Activated CD4-positive, CD25-positive, alpha-beta regulatory T cell treated with anti-CD3 and anti-CD28 coated beads, Interleukin-2, amount 50 U/mL, for 72 hours (primary cell): ENCODE measurements around the gene TSHZ2.

Experiments used
- DNase-seq: peaks from one replicate; pipeline ENCODE4 v3.0.0; 2021

Gene TSHZ2

GRCh38 chr20:53175135-53175780 is 203.1 kb downstream of the TSHZ2 start:
- DNase-seq = no peak

- no peak for DNase-seq
Measured at GRCh38 chr20:53176134-53176533, 204.0 kb downstream of the TSHZ2 start.

- no peak for DNase-seq
Measured at GRCh38 chr20:53177687-53178086, 205.5 kb downstream of the TSHZ2 start.

- no peak for DNase-seq
Measured at GRCh38 chr20:53179749-53180148, 207.6 kb downstream of the TSHZ2 start.

GRCh38 chr20:53180928-53181362 is 208.8 kb downstream of the TSHZ2 start:
- no peak for DNase-seq

GRCh38 chr20:53181866-53182376 is 209.8 kb downstream of the TSHZ2 start:
- no peak for DNase-seq

GRCh38 chr20:53183181-53183580 is 211.0 kb downstream of the TSHZ2 start:
- DNase-seq = no peak

GRCh38 chr20:53186635-53187034 is 214.5 kb downstream of the TSHZ2 start:
- no peak for DNase-seq

GRCh38 chr20:53187392-53188068 is 215.4 kb downstream of the TSHZ2 start:
- no peak for DNase-seq

- DNase-seq = no peak
Measured at GRCh38 chr20:53190225-53190624, 218.1 kb downstream of the TSHZ2 start.

GRCh38 chr20:53191957-53192356 is 219.8 kb downstream of the TSHZ2 start:
- DNase-seq = no peak

GRCh38 chr20:53194306-53195290 is 222.4 kb downstream of the TSHZ2 start:
- no peak for DNase-seq

GRCh38 chr20:53195876-53196610 is 223.9 kb downstream of the TSHZ2 start:
- no peak for DNase-seq

GRCh38 chr20:53201588-53201987 is 229.4 kb downstream of the TSHZ2 start:
- DNase-seq = no peak

- no peak for DNase-seq
Measured at GRCh38 chr20:53202777-53203176, 230.6 kb downstream of the TSHZ2 start.

GRCh38 chr20:53205046-53205445 is 232.9 kb downstream of the TSHZ2 start:
- DNase-seq = no peak

- DNase-seq = no peak
Measured at GRCh38 chr20:53208110-53208832, 236.1 kb downstream of the TSHZ2 start.

GRCh38 chr20:53210041-53210440 is 237.9 kb downstream of the TSHZ2 start:
- no peak for DNase-seq

- no peak for DNase-seq
Measured at GRCh38 chr20:53210931-53211330, 238.8 kb downstream of the TSHZ2 start.

GRCh38 chr20:53212018-53212417 is 239.9 kb downstream of the TSHZ2 start:
- no peak for DNase-seq

GRCh38 chr20:53214392-53214791 is 242.2 kb downstream of the TSHZ2 start:
- DNase-seq = no peak

- no peak for DNase-seq
Measured at GRCh38 chr20:53215166-53215565, 243.0 kb downstream of the TSHZ2 start.
